ENCODE data around the gene CYTH4.

Gene CYTH4

DNA sequence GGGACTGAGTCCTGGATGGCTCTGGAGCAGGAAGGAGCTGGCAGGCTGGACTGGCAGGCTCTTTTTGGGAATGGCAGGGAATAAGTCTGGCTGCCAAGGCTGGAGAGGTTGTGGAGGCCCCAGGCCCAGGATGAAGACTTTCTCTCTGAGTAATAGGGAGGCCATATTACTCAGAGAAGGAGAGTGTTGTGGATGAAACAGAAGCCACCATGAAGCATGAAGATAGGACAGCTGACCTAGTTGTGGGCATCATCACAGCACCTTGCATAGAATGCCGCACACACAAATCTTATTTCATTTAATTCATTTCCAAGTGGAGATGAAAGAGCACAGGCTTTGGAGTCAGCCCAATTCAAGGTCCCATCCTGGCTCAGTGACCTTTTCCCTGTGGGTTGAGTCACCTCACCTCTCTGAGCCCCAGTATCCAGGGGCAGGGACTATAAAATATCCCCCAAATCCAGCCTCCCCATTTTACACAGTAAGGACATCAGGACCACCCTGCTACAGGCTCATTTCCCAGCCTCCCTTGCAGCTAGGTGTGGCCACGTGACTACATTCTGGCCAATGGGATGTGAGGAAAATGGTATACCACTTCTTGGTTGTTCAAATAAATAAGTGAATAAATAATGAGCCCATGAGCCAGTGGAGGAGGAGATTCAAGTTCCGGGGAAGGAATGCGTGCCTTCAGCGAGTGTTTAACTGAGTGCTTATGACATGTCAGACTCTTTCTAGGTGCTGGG, 9.4 kb downstream of the CYTH4 start:
- DNase-seq (ENCODE audit: low read depth): no peak

DNA sequence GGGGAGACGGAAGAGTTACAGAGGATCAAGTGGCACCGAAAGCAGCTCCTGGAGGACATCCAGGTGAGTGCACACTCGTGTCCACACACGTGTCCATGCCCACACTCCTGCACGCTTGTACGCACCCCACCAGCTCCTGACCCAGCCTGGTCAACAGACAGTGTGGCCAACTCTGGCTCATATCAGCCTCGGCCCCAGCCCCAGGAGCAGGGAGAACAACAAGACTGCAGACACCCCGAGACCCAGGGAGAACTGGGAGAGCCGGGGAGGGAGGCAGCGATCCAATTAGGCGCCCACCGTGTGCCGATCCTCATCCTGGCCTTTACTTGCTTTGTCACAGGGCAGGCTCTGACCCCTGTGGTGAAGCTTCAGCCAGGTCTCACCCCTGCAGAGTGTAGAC, 10.3 kb downstream of the CYTH4 start:
- no peak for DNase-seq (ENCODE audit: low read depth)

- DNase-seq (ENCODE audit: low read depth): no peak
These were observed 10.9 kb downstream of the CYTH4 start for GRCh38 chr22:37293172-37293571.

GRCh38 chr22:37294747-37295146, 12.4 kb downstream of the CYTH4 start:
- no peak for DNase-seq (ENCODE audit: low read depth)

DNA sequence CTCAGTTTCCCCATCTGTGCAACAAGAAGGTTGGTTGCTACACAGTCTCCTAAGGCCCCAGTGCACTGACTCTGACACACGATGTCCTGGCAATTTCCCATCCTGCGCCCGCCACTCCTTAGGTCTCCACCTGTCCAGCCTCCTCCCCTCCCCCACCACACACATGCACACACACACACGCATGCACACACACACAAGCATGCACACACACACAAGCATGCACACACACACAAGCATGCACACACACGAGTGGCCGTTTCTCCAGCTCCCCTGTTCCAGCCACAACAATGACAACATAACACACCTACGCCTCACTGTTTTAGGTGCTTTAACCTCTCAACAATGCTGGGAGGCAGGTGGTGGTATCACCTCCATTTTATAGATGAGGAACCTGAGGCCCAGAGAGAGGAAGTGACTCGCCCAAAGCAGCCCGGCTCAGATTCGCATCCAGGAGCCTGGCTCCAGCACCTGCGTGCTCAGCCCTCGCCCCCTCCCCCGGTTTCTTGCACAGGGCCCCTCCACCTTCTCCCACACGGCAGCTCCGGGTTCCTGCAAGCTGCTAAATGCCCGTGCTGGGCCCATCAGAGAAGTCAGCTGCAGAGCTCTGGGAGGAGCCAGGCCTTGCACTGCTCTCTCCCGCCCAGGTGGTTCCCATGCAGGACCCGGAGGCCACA, 13.0 kb downstream of the CYTH4 start:
- no peak for DNase-seq (ENCODE audit: low read depth)

GRCh38 chr22:37295946-37296345, 13.6 kb downstream of the CYTH4 start:
- no peak for DNase-seq (ENCODE audit: low read depth)

DNA sequence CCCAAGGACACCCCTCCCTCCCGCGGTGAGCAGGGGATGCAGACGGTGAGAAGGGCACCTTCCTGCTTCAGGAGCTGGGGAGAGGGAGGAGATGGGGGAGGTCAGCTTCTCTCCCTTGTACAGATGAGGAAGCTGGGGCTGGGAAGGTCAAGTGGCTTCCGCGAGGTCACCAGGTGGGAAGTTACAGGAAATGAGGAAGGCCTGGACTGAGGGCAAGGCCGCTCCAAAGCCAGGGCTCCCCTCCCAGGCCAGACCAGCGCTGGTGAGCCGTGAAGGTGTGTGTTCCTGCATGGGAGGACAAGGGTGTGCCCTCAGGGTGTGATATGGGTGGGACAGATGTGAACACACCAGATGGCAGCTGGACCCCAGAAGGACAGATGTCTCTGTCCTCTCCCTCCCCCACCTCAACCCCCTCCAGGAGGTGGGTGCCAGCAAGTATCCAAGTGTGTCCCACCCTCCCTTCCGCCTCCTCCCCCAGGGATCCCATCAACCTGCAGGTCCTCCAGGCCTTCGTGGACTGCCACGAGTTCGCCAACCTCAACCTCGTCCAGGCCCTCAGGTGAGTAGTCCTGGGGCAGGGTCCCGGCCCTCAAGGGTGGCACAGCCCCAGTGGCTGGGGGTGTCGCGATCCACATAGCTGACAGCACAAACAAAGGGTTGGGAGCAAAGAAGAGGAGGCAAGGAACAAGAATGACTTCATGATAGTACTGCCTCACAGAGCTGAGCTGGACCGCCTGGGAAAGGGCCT, 16.6 kb downstream of the CYTH4 start:
- no peak for DNase-seq (ENCODE audit: low read depth)

GRCh38 chr22:37299969-37300509, 17.7 kb downstream of the CYTH4 start:
- no peak for DNase-seq (ENCODE audit: low read depth)

DNA sequence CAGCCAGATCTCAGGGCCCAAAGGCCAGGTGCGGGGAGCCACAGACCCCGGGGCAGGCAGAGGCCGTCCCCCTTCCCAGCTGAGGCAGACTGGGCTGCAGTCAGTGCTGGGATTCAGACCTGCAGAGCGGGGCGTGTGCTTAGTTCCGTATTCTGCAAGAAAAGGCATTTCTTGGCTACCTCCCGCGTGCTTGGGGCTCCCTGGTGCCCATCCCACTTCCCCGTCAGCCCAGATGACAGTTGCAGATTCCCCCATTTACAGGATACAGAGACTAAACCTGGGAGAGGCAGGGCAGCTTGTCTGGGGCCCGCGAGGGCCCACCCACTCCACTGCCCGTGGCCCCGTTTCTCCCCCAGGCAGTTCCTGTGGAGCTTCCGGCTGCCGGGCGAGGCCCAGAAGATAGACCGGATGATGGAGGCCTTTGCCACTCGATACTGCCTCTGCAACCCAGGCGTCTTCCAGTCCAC, 18.3 kb downstream of the CYTH4 start:
- DNase-seq (ENCODE audit: low read depth): no peak

- DNase-seq (ENCODE audit: low read depth): no peak
These were observed 19.0 kb downstream of the CYTH4 start for GRCh38 chr22:37301144-37301830.

GRCh38 chr22:37302674-37303555, 20.6 kb downstream of the CYTH4 start:
- no peak for DNase-seq (ENCODE audit: low read depth)

- DNase-seq (ENCODE audit: low read depth): no peak
These were observed 21.5 kb downstream of the CYTH4 start for GRCh38 chr22:37303821-37304274.

GRCh38 chr22:37304595-37305343, 22.5 kb downstream of the CYTH4 start:
- DNase-seq (ENCODE audit: low read depth): no peak

- DNase-seq (ENCODE audit: low read depth): no peak
These were observed 23.6 kb downstream of the CYTH4 start for GRCh38 chr22:37305887-37306286.

DNA sequence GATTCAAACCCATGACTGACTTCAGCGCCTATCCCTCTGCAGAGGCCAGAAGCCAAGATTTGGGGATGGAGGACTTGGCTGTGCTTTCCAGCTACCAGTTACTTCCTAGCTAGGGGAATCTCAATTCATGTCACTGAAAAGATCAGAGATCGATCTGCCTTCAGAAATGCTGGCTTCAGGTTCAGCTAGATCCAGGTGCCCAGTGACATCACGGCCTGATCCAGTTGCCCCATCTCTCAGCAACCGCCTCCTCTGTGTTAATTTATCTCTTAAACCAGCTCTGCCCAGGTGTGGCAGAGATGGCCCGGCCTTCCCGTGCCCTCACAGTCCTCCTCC, 24.2 kb downstream of the CYTH4 start:
- no peak for DNase-seq (ENCODE audit: low read depth)

DNA sequence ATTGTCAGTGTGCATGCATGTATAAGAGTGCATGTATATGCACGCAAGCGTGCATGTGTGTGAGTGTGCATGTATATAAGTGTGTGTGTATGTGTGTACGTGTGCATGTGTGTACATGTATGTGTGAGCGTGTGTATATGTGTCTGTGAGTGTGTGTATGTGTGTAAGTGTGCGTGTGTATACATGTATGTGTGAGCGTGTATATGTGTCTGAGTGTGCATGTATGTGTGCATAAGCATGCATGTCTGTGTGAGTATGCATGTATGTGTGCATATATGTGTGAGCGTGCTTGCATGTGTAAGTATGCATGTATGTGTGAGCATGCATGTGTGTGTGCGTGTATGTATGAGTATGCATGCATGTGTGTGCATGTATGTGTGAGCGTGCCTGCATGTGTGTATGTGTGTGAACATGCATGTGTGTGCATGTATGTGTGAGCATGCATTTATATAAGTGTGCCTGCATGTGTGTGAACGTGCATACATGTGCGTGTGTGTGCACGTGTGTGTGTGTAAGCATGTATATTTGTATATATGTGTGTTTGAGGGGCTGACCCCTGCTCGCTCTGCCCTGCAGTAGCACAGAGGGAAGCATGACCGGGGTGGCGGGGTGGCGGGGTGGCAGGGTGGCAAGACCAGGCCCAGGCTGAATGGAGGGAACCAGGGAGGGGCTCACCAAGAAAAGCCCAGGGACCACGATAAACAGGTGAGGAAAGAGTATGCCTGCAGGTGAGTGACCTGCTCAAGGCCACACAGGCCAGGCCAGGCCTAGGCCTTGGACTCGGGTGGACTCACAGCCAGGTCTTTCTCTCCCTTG, 26.3 kb downstream of the CYTH4 start:
- DNase-seq (ENCODE audit: low read depth): no peak

- peak; percentile 36 for DNase-seq (ENCODE audit: low read depth)
These were observed 27.1 kb downstream of the CYTH4 start for GRCh38 chr22:37309211-37310074.

- no peak for DNase-seq (ENCODE audit: low read depth)
These were observed 27.8 kb downstream of the CYTH4 start for GRCh38 chr22:37310075-37310606.
